HFFc6 (cell line): ENCODE results near the gene CD28. TPM values are rescaled to one million over a fixed set of nuclear protein-coding genes. Genes with fewer than 3 reads are reported as not detected.

Experiments
- DNase-seq: peaks from one replicate; pipeline ENCODE4 v3.0.0-alpha.2; 2018
- H3K27ac Mint-ChIP-seq: 2 replicates; pipeline ENCODE4 v1.8.0; 2020; ENCODE audit warnings: mild to moderate bottlenecking, mixed read lengths
- H3K27me3 Mint-ChIP-seq: 2 replicates; pipeline ENCODE4 v1.8.0; 2021; ENCODE audit warnings: mild to moderate bottlenecking, moderate library complexity, mixed read lengths; ENCODE audit not compliant: insufficient read depth
- H3K36me3 Mint-ChIP-seq: 2 replicates; pipeline ENCODE4 v1.8.0; 2021; ENCODE audit warnings: low read depth, mixed read lengths
- H3K4me1 Mint-ChIP-seq: 2 replicates; pipeline ENCODE4 v1.8.0; 2020; ENCODE audit warnings: low read depth, mixed read lengths
- H3K4me3 Mint-ChIP-seq: 2 replicates; pipeline ENCODE4 v1.8.0; 2020; ENCODE audit warnings: mild to moderate bottlenecking, moderate library complexity, mixed read lengths
- H3K9me3 Mint-ChIP-seq: 2 replicates; pipeline ENCODE4 v1.8.0; 2020; ENCODE audit warnings: mild to moderate bottlenecking, mixed read lengths
- total RNA-seq, 6 experiments: library from RNA; stranded (reverse); fragmentation: NEBNext Ultra II Directional; extraction: Animal tissue kit (Norgen Biotek cat#: 25700); gene quantifications; 2 replicates in 1 of 6; 3 replicates in 5 of 6; pipeline ENCODE4 v1.2.3, GENCODE V29; 2021
- TF ChIP-seq, protein P1 (sequence below): fragments of 200-600 bp; sonication (generic); IDR thresholded peaks from 2 replicates; pipeline ENCODE4 v1.5.0; 2021; ENCODE audit warnings: antibody characterized with exemption, mild to moderate bottlenecking

Gene CD28
- total RNA-seq, 6 experiments from 2014 or later = not detected

DNA sequence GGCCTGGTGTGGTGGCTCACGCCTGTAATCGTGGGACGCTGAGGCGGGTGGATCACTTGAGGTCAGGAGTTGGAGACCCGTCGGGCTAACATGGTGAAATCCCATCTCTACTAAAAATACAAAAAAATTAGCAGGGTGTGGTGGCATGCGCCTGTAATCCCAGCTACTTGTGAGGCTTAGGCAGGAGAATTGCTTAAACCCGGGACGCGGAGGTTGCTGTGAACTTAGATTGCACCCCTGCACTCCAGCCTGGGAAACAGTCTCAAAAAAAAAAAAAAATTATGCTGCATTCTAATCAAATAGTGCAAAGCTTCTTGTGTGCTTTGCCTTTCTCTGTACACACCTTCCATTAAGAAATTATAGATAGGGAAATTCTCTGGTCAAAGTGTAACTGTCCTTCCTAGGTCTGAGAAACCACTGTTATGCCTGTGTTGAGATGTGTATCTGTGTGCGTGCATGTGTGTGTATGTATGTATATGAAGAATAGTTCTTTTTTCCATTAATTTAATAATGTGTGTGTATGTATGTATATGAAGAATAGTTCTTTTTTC, 2.5 kb downstream of the CD28 start:
- H3K27ac Mint-ChIP-seq = no peak overlapping the region
- no peaks in the 10 kb centered on the region for H3K36me3 Mint-ChIP-seq
- peaks cover 5% of the 10 kb centered on the region for H3K27me3 Mint-ChIP-seq
- TF ChIP-seq, protein P1, sequence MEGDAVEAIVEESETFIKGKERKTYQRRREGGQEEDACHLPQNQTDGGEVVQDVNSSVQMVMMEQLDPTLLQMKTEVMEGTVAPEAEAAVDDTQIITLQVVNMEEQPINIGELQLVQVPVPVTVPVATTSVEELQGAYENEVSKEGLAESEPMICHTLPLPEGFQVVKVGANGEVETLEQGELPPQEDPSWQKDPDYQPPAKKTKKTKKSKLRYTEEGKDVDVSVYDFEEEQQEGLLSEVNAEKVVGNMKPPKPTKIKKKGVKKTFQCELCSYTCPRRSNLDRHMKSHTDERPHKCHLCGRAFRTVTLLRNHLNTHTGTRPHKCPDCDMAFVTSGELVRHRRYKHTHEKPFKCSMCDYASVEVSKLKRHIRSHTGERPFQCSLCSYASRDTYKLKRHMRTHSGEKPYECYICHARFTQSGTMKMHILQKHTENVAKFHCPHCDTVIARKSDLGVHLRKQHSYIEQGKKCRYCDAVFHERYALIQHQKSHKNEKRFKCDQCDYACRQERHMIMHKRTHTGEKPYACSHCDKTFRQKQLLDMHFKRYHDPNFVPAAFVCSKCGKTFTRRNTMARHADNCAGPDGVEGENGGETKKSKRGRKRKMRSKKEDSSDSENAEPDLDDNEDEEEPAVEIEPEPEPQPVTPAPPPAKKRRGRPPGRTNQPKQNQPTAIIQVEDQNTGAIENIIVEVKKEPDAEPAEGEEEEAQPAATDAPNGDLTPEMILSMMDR = no peak
- peaks cover 6% of the 10 kb centered on the region for H3K4me1 Mint-ChIP-seq
- no peaks in the 10 kb centered on the region for H3K9me3 Mint-ChIP-seq
- DNase-seq = no peak
- H3K4me3 Mint-ChIP-seq = no peak overlapping the region

DNA sequence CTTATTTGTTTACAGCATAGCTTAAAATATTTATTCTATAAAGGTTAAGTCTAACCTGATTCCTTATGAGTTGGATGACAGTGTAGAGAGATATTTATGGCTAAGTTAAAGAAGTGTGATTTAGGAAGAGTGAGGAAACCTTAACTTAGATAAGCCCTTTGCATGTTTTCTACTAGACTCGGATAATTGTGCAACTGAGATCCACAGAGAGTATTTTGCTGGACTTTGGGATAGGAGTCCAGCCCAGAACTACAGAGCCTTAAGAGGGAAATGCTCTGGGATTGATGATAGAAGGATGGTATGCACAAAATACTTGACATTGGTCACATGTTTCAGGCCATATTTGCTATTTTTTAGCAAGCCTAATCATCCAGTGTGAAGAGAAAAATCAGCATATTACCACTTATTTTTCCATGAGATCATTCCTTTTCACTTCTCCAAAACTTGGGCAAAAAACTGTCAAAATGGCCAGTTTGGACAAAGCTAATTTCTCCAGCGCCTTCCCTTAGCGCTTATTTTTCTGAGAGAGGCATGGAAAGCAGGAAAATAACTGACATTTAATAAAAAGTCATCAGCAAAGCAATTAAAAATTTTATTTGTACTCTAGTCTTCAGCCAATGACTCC, 3.1 kb downstream of the CD28 start:
- no peak overlapping the region for H3K4me3 Mint-ChIP-seq
- H3K9me3 Mint-ChIP-seq = no peaks in the 10 kb centered on the region
- no peak overlapping the region for H3K27ac Mint-ChIP-seq
- TF ChIP-seq, protein P1 = no peak
- H3K27me3 Mint-ChIP-seq = peaks cover 5% of the 10 kb centered on the region
- H3K36me3 Mint-ChIP-seq = no peaks in the 10 kb centered on the region
- DNase-seq = no peak
- peaks cover 6% of the 10 kb centered on the region for H3K4me1 Mint-ChIP-seq

DNA sequence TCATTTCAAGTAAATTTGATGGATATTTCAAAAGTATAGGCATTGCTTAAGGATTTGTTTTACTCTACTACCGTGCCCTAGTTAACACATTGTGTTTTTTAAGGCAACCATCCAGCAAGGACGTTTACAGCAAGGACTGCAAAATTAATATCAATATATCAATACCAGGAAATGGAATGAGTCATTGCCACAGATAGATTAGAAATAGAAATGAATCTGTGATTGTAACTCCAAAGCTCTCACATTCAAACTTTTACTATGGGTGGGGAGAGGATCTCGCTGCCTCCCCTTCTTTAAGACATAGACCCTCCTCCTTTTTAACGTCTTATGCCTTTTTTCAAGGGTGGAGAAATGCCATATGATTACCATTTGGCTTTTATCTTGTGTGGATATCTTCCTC, 3.8 kb downstream of the CD28 start:
- Mint-ChIP-seq H3K4me3 (no peak overlapping the region), H3K27me3 (peaks cover 5% of the 10 kb centered on the region), H3K36me3 (no peaks in the 10 kb centered on the region), H3K27ac (no peak overlapping the region), H3K4me1 (peaks cover 6% of the 10 kb centered on the region), H3K9me3 (no peaks in the 10 kb centered on the region)
- no peak for DNase-seq
- TF ChIP-seq, protein P1 = no peak

DNA sequence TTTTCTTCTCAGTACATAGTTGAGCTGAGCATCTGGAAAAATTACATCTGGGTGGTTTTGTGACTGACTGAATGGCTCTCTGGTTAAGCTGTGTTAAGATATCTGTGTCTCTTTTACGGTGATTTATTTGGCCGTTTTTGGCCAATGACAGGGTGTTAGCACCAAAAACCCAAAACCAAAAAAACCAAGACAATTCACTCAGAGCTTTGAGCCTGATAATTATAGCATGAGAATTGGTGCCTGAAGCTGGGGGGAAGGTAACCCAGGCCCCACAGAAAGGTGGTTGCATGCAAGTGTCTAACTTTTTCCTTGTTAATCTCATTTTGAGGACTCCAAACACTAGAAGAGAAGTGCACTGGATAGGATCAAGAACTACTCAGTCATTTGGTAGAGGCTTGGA, 4.5 kb downstream of the CD28 start:
- DNase-seq = no peak
- H3K4me1 Mint-ChIP-seq = peaks cover 6% of the 10 kb centered on the region
- H3K27ac Mint-ChIP-seq = no peak overlapping the region
- H3K9me3 Mint-ChIP-seq = no peaks in the 10 kb centered on the region
- TF ChIP-seq, protein P1 = no peak
- H3K4me3 Mint-ChIP-seq = no peak overlapping the region
- H3K36me3 Mint-ChIP-seq = no peaks in the 10 kb centered on the region
- peaks cover 3% of the 10 kb centered on the region for H3K27me3 Mint-ChIP-seq

DNA sequence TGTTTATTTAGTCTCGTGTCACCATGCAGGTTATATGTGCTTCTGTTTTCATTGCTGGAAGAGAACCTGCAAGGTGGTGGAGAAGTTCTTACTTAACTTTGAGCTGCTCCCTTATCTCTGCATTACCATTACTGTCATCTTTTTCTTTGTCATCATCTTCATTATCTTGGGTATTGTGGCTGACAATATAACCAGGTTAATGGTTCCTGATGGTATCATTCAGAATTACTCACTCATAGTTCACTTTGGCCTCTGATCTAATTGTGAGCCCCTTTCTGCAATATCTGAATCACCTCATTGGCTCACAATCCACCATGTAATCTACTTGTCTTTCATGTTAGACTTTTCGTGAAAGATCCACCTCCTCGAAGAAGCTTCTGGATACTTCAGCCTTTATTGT, 5.0 kb downstream of the CD28 start:
- H3K4me1 Mint-ChIP-seq = peaks cover 6% of the 10 kb centered on the region

More for the DNA sequence above, 5.0 kb downstream of the CD28 start:
- no peak overlapping the region for H3K27ac Mint-ChIP-seq
- H3K27me3 Mint-ChIP-seq = no peaks in the 10 kb centered on the region; the same call in 1 of the 2 replicates
- DNase-seq = no peak
- H3K4me3 Mint-ChIP-seq = no peak overlapping the region
- TF ChIP-seq, protein P1 = no peak
- no peaks in the 10 kb centered on the region for H3K36me3 Mint-ChIP-seq
- H3K9me3 Mint-ChIP-seq = no peaks in the 10 kb centered on the region
